DMS114 treated with DMSO at 0.1 percent for 48 hours (cell line): ENCODE data around the gene SUPT7L.

ENCODE experiments used
- DNase-seq: peaks from one replicate; lab custom pipeline; 2025; ENCODE audit not compliant: unreplicated experiment; lab: John Stamatoyannopoulos, UW

SUPT7L gene, protein sequence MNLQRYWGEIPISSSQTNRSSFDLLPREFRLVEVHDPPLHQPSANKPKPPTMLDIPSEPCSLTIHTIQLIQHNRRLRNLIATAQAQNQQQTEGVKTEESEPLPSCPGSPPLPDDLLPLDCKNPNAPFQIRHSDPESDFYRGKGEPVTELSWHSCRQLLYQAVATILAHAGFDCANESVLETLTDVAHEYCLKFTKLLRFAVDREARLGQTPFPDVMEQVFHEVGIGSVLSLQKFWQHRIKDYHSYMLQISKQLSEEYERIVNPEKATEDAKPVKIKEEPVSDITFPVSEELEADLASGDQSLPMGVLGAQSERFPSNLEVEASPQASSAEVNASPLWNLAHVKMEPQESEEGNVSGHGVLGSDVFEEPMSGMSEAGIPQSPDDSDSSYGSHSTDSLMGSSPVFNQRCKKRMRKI

DNA sequence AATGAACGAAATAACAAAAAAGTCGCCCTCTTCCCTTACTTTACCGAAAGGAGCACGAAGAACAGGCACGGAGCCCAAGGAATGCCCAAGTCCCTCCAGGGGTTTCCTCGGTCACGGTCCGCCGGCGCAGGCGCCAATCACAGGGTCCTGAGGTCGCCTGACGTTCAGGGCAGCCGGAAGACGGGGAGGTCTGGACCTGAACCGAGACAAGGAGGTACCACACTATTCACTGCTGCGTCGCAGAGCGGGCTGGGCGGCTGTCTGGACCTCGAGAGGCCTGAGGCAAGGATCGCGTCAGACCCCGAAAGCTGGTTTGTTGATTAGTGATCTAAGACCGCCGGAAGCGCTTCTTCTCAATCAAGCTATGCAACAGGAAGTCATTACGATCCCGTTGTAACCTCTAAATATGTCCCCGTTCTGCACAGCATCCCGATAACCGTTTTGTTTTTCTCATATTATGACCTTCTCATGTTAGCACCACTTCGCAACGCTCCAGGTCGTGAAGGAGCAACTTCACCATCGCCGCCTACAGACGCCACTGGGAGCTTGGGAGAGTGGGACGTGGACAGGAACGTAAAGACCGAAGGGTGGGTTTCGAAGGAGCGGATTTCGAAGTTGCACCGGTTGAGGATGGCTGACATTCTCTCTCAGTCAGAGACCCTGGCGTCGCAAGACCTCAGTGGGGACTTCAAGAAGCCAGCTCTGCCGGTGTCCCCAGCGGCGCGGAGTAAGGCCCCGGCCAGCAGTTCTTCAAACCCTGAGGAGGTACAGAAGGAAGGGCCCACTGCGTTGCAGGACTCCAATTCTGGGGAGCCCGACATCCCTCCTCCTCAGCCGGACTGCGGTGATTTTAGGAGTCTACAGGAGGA, at the start of gene SUPT7L, which contains the start of gene SLC4A1AP:
TSS of gene SUPT7L (minus strand) at position 330 of the 869 bp plus-strand sequence. CDS start 1,422 bp downstream, outside the sequence.
TSS of gene SLC4A1AP (plus strand) at position 605 of the 869 bp plus-strand sequence. CDS start at position 631, 26 bp downstream.
- DNase-seq = peak; percentile 84

DNA sequence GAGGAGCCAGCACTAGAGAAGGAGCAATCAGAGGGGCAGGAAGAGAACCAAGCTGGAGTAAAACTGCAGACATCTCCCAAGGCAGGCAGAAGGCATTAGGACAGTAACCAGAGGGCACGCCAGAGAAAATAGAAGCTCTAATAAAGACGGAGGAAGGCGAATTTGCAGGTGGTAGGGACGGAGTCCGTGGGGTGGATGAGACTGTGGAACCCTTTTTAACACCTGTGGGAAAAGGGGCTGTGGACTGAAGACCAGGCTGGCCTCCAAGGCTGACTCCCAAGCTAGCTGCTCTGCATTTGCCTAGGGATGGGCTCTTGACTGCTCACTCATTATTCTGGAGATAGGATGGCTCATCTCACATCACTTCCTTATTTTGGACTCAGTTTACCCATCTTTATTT, 49.8 kb upstream of the SUPT7L start:
- DNase-seq = no peak

DNA sequence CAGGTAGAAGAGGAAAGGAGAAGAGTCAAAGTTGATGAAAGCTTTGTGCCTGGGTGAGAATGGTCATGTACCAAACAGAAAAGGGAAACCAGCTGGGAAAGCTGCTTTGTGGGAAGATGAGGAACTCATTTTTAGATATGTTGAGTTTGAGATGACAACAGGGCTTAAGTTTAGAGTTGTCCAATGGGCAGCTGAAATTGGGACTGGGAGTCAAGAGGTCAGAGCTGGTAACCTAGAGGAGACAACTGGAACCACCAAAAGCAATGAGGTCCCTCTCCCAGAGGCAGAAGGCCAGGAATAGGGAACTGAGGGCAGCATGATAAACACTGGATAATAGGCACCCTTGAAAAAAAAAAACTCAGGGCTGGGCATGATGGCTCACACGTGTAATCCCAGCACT, 49.1 kb upstream of the SUPT7L start:
- DNase-seq = no peak

DNA sequence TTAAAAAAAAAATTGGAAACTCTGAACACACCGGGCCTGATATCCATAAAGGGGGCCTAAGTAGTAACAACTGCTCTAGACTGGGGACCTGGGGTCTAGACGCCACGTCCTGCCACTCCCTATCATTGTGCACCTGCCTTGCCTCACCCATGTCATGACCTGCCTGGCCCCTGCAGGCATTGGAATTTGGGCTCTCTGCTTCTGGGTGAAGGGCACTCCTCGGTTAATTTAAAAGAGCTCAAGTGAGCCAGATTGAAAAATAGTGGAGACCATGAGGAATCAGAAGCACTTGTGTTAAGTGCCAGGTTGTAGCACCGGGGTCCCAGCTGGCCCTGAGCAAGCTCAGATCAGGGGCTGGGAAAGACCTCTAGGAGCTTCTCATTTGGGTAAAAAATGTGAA, 48.4 kb upstream of the SUPT7L start:
- DNase-seq = no peak

DNA sequence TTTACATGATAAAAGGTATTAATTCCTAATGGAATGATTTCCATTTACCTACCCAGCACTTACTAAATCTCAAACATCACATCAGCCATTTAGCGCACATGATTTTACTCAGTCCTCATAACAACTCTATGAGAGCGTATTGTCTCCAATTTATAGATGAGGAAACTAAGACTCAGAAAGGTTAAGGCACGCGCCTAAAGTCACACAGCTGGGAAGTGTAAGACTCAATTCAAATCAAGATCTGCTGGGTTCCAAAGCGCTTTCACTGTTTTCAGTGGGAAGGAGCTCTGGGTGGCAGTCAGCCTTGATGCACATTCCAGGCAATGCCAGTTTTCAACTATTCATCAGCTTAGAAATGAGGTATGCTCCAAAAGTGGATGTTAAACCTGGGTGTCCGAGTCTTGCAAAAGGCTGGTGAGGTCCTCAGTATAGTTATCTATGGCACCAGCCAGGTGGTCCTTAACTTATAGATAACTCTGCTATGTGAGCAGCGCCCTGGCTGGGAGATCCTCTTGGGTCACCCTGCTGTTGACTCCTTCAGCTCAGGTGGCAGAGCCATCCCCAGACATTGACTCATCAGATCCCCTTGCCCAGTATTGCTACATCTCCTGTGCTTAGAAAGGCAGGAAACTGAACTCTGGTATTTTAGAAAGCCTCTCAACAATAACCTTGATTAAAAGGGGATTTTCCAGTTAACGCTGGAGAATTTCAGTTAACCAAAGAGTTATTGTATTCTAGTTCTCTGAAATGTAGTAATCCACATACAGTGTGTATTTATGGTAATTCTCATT, 47.4 kb upstream of the SUPT7L start:
- no peak for DNase-seq

DNA sequence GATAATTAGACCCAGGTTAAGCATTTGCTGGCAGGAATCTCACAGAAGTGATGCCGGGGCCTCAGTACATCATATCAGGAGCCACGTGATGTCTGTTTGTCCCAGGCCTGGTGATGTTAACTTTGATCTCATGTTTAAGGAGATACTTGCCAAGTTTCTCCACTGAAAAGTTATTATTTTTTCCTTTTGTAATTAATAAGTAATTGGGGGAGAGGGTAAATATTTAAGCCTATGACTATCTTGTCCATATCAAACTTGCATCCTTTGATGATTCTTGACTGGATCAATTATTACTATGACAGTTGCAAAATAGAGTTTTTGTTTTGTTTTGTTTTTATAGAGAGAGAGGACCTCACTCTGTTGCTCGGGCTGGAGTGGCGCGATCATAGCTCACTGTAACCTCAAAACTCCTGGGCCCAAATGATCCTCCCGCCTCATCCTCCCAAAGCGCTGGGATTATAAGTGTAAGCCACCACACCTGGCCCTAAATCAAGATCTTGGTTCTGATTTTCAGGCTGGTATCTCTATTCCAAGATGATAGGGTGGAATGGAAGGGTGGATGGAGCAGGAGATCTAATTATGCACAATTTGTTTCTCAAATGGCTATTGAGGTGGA, 46.7 kb upstream of the SUPT7L start:
- no peak for DNase-seq

DNA sequence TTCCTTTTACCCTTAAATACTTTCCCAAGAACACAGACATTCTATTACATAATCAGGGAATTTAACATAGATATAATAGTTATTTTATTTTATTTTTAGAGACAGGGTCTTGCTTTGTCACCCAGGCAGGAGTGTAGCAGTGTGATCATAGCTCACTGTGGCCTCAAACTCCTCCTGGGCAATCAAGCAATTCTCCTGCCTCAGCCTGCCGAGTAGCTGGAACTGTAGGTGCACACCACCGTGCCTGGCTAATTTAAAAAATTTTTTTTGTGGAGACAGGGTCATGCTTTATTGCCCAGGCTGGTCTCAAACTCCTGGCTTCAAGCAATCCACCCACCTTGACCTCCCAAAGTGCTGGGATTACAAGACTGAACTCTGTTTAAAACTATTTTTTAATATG, 45.9 kb upstream of the SUPT7L start:
- no peak for DNase-seq

DNA sequence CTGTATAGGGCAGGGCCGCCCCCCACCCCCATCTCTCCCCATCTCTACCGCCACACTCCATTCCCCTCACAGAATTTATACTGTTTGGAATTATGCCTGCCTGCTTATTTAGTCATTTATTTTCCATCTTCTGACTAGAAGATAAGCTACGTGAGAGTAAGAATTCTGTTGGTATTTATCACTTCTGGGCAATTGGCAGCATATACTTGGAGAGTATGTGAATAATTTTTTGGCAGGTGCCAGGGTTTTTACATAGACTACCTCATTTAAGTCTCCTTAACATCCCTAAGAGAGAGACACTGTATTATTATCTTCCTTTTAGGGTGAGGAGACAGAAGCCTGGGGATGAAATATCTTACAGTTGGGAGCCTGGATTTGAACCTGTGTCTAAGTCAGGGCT, 45.3 kb upstream of the SUPT7L start:
- no peak for DNase-seq

DNA sequence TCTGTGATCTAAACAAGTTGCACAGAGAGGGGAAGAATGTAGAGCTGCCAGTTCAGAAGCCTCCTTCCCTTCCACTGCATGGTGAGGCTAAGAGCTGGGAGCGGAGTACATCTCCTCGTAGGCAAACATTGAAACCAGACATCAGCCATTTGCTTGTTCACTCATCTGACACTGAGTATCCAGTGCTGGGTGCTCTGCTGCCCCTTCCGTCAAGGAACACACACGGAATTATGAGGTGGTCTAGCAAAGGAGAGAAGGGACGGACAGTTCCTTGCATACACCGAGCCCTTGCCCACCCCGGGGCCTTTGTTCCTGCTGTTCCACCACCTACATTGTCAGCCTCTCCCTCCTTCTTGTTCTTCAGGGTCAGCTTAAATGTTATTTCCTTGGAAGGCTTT, 44.8 kb upstream of the SUPT7L start:
- no peak for DNase-seq

DNA sequence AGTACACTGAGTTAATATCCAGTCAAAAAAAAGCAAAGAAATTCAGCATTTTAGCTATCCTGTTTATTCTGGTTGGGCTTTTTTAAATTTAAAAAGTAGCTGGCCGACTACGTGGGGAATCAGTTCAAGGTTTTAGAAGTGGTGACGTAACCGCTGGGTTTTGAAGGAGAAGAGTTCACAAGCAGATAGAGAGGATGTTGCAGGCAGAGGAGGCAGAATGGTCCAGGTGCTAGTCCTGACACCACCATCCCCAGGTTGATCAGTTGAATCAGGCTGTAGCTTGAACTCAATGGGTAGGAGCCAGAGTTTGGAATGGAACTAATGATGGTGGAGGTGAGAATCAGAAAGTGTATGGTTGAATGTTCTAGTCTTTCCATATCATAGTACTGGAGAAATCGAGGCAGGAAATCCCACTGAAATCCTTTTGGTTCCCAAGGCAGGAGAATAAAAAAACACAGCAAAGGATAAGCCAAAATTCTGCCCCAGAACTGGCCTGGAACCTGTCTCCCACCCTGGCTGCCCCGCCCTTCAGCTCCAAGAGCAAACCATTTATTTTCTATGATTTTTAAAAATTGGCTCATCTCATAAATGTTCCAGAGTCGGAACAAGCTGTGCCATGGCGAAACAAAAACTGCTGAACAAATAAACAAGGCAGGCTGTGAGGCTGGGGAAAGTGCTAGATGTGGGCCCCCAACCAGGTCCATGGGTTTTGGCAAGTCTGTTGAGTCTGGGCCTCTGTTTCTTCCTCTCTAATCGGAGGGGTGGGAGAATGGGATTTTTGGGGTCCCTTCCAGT, 44.2 kb upstream of the SUPT7L start:
- DNase-seq = no peak

DNA sequence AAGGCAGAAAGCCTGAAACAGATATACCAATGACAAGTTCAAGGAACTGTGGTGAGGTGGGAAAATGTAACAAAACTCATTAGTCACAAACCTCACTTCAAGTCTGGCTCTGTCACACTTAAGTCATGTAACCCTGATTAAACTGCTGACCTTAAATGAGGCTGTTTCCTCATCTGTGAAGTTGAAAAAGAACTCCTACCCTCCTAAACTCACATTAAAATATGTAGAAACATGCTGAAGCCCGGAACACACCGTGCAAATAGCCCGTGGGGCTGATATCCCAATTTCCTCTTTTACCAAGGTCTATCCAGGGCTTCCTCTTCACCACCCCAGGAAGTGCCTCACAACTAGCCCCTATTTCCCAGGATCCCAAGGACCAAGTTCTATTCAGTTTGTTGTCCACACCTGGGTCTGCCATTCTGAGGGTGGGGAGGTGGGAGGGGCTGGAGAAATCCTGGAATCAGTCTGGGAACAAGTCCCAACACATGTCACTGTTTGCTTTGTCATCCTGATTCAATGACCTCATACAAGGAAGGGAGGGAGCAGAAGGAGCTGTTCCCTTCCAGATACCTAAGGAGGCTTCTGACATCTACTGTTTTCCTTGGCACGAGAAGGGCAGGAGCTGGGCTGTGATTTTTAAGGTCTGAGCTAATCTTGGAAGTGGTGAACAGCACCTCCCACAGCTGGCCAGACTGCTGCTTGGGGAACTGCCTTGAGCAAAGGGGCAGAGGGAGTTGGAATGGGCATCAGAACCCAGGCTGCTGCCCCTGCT, 42.6 kb upstream of the SUPT7L start:
- no peak for DNase-seq

DNA sequence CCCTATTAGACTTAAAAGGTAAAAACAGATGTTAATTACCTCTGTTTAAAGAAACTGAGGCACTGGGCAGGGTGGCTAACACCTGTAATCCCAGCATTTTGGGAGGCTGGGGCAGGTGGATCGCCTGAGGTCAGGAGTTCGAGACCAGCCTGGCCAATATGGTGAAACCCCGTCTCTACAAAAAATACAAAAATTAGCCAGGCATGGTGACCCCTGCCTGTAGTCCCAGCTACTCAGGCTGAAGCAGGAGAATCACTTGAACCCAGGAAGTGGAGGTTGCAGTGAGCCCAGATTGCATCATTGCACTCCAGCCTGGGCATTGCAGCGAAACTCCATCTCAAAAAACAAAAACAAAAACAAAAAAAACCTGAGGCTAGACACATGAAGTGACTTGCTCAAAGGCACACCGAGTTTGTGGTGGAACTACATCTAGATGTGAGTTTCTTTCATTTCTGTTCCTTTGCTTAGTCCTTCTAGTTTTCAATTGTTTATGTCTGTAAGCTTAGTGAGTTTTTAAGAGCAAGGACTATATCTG, 41.0 kb upstream of the SUPT7L start:
- DNase-seq = no peak

DNA sequence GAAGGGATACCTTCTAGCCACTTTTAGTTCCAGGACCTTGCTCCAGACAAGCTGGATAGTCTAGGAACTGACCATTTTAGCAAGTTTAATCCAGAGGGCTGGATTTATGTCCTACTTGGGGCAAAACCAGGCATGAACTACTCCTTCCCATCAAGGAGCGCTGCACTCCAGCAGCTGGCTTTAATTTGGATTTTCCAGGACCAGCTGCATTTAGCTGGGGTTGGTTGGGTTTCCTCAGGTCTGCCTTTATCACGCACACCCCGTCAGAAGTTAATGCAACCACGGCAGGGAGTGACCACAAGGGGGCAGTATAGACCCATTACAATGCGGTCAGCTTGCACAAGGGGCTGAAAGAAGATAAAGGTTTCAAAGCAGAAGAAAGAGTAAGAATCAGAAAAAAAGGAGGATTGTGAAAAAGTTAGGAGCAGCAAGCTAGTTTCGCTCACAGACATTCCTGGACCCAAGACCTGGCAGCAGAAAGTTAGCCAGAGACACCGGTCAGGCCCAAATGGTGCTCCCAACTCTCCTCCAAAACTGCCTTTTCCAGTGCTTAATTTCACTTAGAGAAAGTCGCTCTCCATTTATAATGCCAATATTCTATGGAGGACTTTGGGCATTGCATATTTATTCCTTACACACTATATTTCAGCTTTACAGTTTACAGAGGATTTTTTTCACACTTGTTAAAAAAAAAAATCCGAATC, 40.4 kb upstream of the SUPT7L start:
- peak; percentile 59 for DNase-seq

DNA sequence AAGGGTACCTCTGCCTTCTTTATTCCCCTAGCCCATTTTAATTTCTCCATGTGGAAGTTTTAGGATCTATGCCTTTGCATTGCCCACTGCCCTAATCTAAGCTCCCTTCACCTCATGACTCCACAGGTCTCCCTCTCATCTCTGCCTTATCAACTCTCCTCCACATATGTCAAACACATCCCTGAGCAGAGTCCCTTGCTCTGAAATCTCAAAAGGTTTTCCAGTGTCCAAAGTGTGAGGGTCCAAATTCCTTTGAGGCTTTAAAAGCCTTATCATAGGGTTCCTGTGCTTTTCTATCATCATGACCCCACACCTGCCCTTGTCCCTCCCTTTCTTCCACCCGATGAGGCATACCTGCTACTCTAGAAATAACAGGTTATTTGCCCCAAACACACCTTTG, 38.9 kb upstream of the SUPT7L start:
- DNase-seq = no peak

DNA sequence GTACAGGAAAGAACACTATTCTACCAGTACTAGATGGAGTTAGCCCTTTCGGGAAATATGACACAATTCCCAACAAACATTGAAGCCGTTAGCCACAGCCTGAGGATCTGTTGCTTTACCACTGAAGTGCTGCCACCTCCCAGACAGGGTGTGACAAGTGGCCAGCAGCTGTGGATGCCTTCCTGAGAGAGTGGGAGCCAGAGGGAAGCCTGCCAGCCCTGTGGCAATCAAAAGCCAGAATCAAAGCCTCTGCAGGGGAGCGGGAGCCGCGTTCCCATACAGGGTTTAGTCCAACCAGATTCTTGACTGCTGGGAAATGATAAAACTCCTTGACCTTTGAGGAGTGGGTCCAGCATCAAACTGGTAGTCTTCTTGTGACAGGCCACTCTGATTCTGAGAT, 38.3 kb upstream of the SUPT7L start:
- DNase-seq = no peak

DNA sequence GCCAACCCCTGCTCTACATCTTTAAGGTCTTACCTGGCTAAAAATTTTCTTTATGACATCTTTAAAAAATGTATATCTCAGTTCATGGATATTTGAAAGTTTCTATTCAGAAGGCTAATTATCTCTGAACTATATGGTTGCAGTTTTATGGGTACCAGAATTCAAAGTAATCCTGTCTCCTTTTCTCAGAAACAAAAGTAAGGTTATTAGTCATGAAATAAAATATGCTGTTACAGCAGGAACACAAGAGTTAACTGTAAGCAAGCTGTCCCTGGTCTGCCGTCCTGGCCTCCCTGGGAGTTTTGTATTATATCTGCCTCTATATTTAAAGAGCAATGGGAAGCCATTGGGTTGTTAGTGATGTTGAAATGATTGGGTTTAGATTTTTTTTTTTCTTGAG, 34.2 kb upstream of the SUPT7L start:
- DNase-seq = no peak

DNA sequence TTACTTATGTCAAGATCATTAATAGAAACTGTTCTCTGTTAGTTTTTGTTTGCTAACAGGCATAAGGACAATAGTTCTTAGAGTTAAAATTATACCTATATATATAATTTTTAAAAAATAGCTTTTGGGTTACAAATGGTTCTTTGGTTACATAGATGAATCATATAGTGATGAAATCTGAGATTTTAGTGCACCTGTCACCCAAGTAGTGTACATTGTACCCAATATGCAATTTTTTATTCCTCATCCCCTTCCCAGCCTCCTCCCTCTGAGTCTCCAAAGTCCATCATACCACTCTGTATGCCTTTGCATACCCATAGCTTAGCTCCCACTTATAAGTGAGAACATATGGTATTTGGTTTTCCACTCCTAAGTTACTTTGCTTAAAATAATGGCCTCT, 26.6 kb upstream of the SUPT7L start:
- DNase-seq = no peak

DNA sequence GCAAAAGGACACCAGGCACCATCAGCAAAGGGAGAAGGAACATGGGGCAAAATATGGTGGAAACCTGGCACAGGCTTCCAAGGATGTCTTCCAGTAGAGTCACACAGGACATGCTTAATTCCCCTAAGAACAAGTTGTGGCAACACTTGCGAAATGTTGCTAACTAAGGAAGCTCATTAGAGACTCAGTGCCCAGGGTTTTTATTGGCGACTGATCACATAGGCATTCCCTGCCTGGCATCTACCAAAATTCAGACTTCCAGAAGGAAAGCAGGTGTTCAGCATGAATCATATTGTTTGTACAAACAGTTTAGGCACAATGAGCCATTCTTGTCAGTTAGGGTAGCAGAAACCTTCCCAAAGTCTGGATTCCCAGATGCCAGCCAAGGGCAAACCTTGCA, 26.0 kb upstream of the SUPT7L start:
- no peak for DNase-seq
